G401.6 (cell line): Measurements from ENCODE around the gene IFNA1.
"Not testable (repeated sequence)": the region's sequence is repeated elsewhere in the genome, so short reads cannot be mapped to it uniquely, and the experiment has no call there.

ENCODE experiments used
- FAIRE-seq: peaks from 2 replicates; lab custom pipeline; 2012; peaks lifted over from hg19 to GRCh38; lab: Jason Lieb, UNC

The IFNA1 gene

GRCh38 chr9:21440139-21440538, at the start of gene IFNA1:
IFNA1 (plus strand) TSS chr9:21440439; CDS start chr9:21440508, 69 bp downstream.
- no peak for FAIRE-seq

- no peak for FAIRE-seq
These were observed 48.0 kb upstream of the IFNA1 start for GRCh38 chr9:21392270-21392669.

- FAIRE-seq: no peak
These were observed 44.2 kb upstream of the IFNA1 start for GRCh38 chr9:21395778-21396717.

- no peak for FAIRE-seq
These were observed 41.2 kb upstream of the IFNA1 start for GRCh38 chr9:21398955-21399489.

GRCh38 chr9:21399956-21400355, 40.3 kb upstream of the IFNA1 start:
- no peak for FAIRE-seq

GRCh38 chr9:21402386-21403251, 37.6 kb upstream of the IFNA1 start:
- FAIRE-seq: no peak

GRCh38 chr9:21404146-21404545, 36.1 kb upstream of the IFNA1 start:
- FAIRE-seq: no peak

GRCh38 chr9:21408817-21409216, 31.4 kb upstream of the IFNA1 start, which contains the start of gene IFNA8:
IFNA8 (plus strand) TSS chr9:21409117; CDS start chr9:21409177, 60 bp downstream.
- FAIRE-seq: no peak

- FAIRE-seq: no peak
These were observed 28.1 kb upstream of the IFNA1 start for GRCh38 chr9:21412107-21412506.

GRCh38 chr9:21413151-21413550, 27.1 kb upstream of the IFNA1 start:
- FAIRE-seq: no peak

GRCh38 chr9:21413624-21414023, 26.6 kb upstream of the IFNA1 start:
- FAIRE-seq: no peak

- FAIRE-seq: no peak
These were observed 25.9 kb upstream of the IFNA1 start for GRCh38 chr9:21414220-21414940.

GRCh38 chr9:21415493-21416267, 24.6 kb upstream of the IFNA1 start:
- no peak for FAIRE-seq

GRCh38 chr9:21428235-21428634, 12.0 kb upstream of the IFNA1 start:
- no peak for FAIRE-seq

GRCh38 chr9:21429191-21429590, 11.0 kb upstream of the IFNA1 start:
- FAIRE-seq: no peak

- no peak for FAIRE-seq
These were observed 7.4 kb upstream of the IFNA1 start for GRCh38 chr9:21432672-21433425.

GRCh38 chr9:21434202-21435014, 5.8 kb upstream of the IFNA1 start:
- FAIRE-seq: peak; percentile 78

GRCh38 chr9:21435015-21435383, 5.2 kb upstream of the IFNA1 start:
- FAIRE-seq: not testable (repeated sequence)

- FAIRE-seq: no peak
These were observed 3.8 kb downstream of the IFNA1 start for GRCh38 chr9:21443849-21444625.
